ENCODE results near the gene TRAPPC5. TPM values are rescaled to one million over a fixed set of nuclear protein-coding genes. Genes with fewer than 3 reads are reported as not detected.

Gene TRAPPC5
- total RNA-seq, 2 donors from 2014 or later, result 69.8 to 70.0 TPM

DNA sequence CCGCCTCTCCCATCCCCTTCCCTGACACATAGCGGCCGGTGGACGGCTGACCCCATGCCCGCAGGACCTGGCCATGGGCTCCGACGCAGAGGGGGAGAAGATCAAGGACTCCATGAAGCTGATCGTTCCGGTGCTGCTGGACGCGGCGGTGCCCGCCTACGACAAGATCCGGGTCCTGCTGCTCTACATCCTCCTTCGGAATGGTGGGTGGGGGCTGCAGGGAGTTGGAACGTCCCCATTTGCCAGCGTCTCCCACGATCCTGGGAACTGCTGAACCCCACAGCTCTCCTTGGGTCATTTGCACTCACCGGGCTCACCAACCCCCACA is 36.1 kb upstream of the TRAPPC5 start:
- no peaks in the 10 kb centered on the region for H3K4me1 ChIP-seq (ENCODE audit: control insufficient read depth in 1 of 2, low read depth in 2 of 2)
- H3K36me3 ChIP-seq, result no peaks in the 10 kb centered on the region
- H3K27me3 ChIP-seq (replicated peaks; ENCODE audit: insufficient read depth), result no peaks in the 10 kb centered on the region
- no peak for DNase-seq (ENCODE audit: low spot score)
- no peaks in the 10 kb centered on the region for H3K9me3 ChIP-seq
- no peak overlapping the region for H3K4me3 ChIP-seq
- TF ChIP-seq, protein P1, sequence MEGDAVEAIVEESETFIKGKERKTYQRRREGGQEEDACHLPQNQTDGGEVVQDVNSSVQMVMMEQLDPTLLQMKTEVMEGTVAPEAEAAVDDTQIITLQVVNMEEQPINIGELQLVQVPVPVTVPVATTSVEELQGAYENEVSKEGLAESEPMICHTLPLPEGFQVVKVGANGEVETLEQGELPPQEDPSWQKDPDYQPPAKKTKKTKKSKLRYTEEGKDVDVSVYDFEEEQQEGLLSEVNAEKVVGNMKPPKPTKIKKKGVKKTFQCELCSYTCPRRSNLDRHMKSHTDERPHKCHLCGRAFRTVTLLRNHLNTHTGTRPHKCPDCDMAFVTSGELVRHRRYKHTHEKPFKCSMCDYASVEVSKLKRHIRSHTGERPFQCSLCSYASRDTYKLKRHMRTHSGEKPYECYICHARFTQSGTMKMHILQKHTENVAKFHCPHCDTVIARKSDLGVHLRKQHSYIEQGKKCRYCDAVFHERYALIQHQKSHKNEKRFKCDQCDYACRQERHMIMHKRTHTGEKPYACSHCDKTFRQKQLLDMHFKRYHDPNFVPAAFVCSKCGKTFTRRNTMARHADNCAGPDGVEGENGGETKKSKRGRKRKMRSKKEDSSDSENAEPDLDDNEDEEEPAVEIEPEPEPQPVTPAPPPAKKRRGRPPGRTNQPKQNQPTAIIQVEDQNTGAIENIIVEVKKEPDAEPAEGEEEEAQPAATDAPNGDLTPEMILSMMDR (IDR thresholded peaks at IDR 0.05), result no peak
- no peak for ATAC-seq (ENCODE audit: insufficient number of reproducible peaks, low FRiP score, low read depth)
- no peak overlapping the region for H3K27ac ChIP-seq

DNA sequence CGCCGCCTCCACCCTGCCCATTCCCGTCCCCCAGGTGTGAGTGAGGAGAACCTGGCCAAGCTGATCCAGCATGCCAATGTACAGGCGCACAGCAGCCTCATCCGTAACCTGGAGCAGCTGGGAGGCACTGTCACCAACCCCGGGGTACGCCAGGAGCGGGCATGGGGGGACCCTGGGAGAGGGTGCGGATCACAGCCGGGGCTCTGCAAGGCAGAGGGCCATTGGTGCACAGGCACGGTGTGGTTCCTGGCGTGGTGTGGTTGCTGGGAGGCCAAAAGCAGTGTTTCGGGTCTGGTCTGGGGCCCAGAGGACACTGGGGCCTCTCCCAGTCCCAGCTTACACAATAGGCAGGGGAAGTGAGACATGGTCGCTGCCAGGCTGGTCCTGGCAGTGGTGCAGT is 35.5 kb upstream of the TRAPPC5 start:
- no peak for ATAC-seq (ENCODE audit: insufficient number of reproducible peaks, low FRiP score, low read depth)
- TF ChIP-seq, protein P1 (IDR thresholded peaks at IDR 0.05), result no peak
- DNase-seq (ENCODE audit: low spot score), result no peak
- Histone ChIP-seq H3K36me3 (no peaks in the 10 kb centered on the region), H3K9me3 (no peaks in the 10 kb centered on the region), H3K27me3 (replicated peaks; ENCODE audit: insufficient read depth) (no peaks in the 10 kb centered on the region), H3K4me1 (ENCODE audit: control insufficient read depth in 1 of 2, low read depth in 2 of 2) (no peaks in the 10 kb centered on the region), H3K27ac (no peak overlapping the region), H3K4me3 (no peak overlapping the region)

DNA sequence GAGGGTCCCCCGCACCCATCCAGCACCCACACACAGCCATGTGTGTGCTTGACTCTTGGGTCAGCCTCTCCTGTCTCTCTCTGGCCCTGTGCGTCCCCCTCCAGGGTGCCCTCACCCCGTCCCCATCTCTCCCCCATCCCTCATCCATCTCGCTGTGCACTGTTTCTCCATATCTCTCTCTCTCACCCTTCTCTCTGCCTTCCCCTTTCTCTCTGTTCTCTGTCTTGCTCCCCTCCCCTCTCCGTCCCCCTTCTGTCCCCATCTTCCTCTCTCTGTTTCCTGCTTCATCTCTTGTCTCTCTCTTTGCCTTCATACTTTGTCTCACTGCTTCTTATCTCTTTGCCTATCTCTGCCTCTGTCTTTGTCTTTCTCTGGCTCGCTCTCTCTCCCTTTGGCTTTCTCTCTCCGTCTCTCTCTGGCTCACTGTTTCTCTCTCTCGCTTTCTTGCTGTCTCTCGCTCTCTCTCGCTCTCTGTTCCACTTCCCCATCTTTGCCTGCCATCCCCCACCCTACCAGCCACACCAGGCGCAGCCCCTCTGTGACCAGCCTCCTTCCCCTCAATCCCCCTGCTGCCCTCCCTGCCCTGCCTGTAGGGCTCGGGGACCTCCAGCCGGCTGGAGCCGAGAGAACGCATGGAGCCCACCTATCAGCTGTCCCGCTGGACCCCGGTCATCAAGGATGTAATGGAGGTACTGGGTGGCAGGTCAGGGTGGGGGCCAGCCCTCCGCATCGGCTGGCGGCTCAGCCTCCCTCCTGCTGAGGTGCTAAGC is 34.8 kb upstream of the TRAPPC5 start:
- Histone ChIP-seq H3K27ac (no peak overlapping the region), H3K4me1 (ENCODE audit: control insufficient read depth in 1 of 2, low read depth in 2 of 2) (no peaks in the 10 kb centered on the region), H3K9me3 (no peaks in the 10 kb centered on the region), H3K4me3 (no peak overlapping the region), H3K36me3 (no peaks in the 10 kb centered on the region), H3K27me3 (replicated peaks; ENCODE audit: insufficient read depth) (no peaks in the 10 kb centered on the region)
- DNase-seq (ENCODE audit: low spot score) (no peak), ATAC-seq (ENCODE audit: insufficient number of reproducible peaks, low FRiP score, low read depth) (no peak)
- TF ChIP-seq, protein P1 (IDR thresholded peaks at IDR 0.05), result no peak

DNA sequence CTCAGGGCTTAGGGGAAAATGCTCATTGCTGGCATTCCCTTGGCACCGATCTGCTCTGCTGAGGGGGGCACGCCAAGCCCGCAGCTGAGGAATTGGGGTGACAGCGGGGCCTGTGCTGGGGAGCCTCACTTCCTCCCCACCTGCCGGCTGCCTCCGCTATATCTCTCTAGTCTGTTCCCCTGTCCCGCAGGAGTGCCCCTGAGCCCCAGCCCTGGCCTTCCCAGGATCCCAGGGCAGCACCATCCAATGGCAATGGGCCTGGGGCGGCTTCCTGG is 34.3 kb upstream of the TRAPPC5 start:
- no peaks in the 10 kb centered on the region for H3K9me3 ChIP-seq
- no peaks in the 10 kb centered on the region for H3K27me3 ChIP-seq (replicated peaks; ENCODE audit: insufficient read depth)
- H3K4me1 ChIP-seq (ENCODE audit: control insufficient read depth in 1 of 2, low read depth in 2 of 2), result no peaks in the 10 kb centered on the region
- no peak for DNase-seq (ENCODE audit: low spot score)
- no peak overlapping the region for H3K27ac ChIP-seq
- TF ChIP-seq, protein P1 (IDR thresholded peaks at IDR 0.05), result no peak
- H3K4me3 ChIP-seq, result no peak overlapping the region
- no peak for ATAC-seq (ENCODE audit: insufficient number of reproducible peaks, low FRiP score, low read depth)
- no peaks in the 10 kb centered on the region for H3K36me3 ChIP-seq

DNA sequence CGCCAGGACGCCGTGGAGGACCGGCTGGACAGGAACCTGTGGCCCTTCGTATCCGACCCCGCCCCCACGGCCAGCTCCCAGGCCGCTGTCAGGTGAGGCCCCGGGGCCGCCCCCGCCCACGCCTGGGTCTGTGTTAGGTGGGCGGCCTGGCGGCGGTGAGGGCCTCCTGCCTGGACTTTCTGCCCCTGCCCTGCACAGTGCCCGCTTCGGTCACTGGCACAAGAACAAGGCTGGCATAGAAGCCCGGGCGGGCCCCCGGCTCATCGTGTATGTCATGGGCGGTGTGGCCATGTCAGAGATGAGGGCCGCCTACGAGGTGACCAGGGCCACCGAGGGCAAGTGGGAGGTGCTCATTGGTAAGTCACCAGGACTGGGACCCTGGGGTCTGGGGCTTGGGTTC is 33.5 kb upstream of the TRAPPC5 start:
- TF ChIP-seq, protein P1 (IDR thresholded peaks at IDR 0.05), result no peak
- Histone ChIP-seq H3K27ac (no peak overlapping the region), H3K4me3 (no peak overlapping the region), H3K4me1 (ENCODE audit: control insufficient read depth in 1 of 2, low read depth in 2 of 2) (peaks cover 0 to 1% of the 10 kb centered on the region in 2 donors), H3K36me3 (no peaks in the 10 kb centered on the region), H3K27me3 (replicated peaks; ENCODE audit: insufficient read depth) (no peaks in the 10 kb centered on the region), H3K9me3 (no peaks in the 10 kb centered on the region)
- DNase-seq (ENCODE audit: low spot score) (no peak), ATAC-seq (ENCODE audit: insufficient number of reproducible peaks, low FRiP score, low read depth) (no peak)

All from thoracic aorta (tissue), 2 donors.